H9 (cell line): Measurements from ENCODE around the gene MBD3L2. TPM values are rescaled to one million over a fixed set of nuclear protein-coding genes. Genes with fewer than 3 reads are reported as not detected.

Experiments used
- DNase-seq: peaks from one replicate; pipeline ENCODE4 v3.0.0-alpha.2; 2017
- H2AFZ ChIP-seq: one replicate; pipeline ENCODE4 v1.6.1; 2013; ENCODE audit warnings: mild to moderate bottlenecking, low read length, control low read depth, moderate library complexity
- H2AK5ac ChIP-seq: 2 replicates; pipeline ENCODE4 v1.6.1; 2013; ENCODE audit warnings: low read length, control low read depth, mixed read lengths; ENCODE audit not compliant: insufficient read length
- H2BK120ac ChIP-seq: one replicate; pipeline ENCODE4 v1.6.1; 2013; ENCODE audit warnings: low read depth, mild to moderate bottlenecking, low read length, control low read depth, inconsistent platforms; ENCODE audit not compliant: poor library complexity, severe bottlenecking
- H2BK12ac ChIP-seq: 2 replicates; pipeline ENCODE4 v1.6.1; 2013; ENCODE audit warnings: low read length, control low read depth, mixed read lengths, low read depth; ENCODE audit not compliant: insufficient read length
- H2BK15ac ChIP-seq: 2 replicates; pipeline ENCODE4 v1.6.1; 2013; ENCODE audit warnings: low read depth, low read length, control low read depth
- H2BK20ac ChIP-seq: one replicate; pipeline ENCODE4 v1.6.1; 2013; ENCODE audit warnings: low read depth, mild to moderate bottlenecking, low read length, control low read depth, inconsistent platforms; ENCODE audit not compliant: poor library complexity, severe bottlenecking
- H2BK5ac ChIP-seq: 2 replicates; pipeline ENCODE4 v1.6.1; 2013; ENCODE audit warnings: low read length, control low read depth, mixed read lengths; ENCODE audit not compliant: insufficient read length
- H3K14ac ChIP-seq: 2 replicates; pipeline ENCODE4 v1.6.1; 2013; ENCODE audit warnings: low read length, control low read depth; ENCODE audit not compliant: insufficient read depth
- H3K18ac ChIP-seq: 2 replicates; pipeline ENCODE4 v1.6.1; 2013; ENCODE audit warnings: low read depth, mild to moderate bottlenecking, mixed read lengths, low read length, control low read depth; ENCODE audit not compliant: insufficient read length
- H3K23ac ChIP-seq: 2 replicates; pipeline ENCODE4 v1.6.1; 2013; ENCODE audit warnings: low read length, control low read depth, mixed read lengths, low read depth; ENCODE audit not compliant: insufficient read length
- H3K23me2 ChIP-seq: 2 replicates; pipeline ENCODE4 v1.6.1; 2013; ENCODE audit warnings: low read depth, mild to moderate bottlenecking, mixed read lengths, low read length, control low read depth; ENCODE audit not compliant: insufficient read length, poor library complexity, severe bottlenecking
- H3K27ac ChIP-seq: 2 replicates; pipeline ENCODE4 v1.5.1; 2013; ENCODE audit warnings: low read length, control low read depth, mixed read lengths, low read depth; ENCODE audit not compliant: insufficient read length
- H3K27me3 ChIP-seq: 2 replicates; pipeline ENCODE4 v1.6.1; 2013; ENCODE audit warnings: low read length, control low read depth, inconsistent platforms; ENCODE audit not compliant: insufficient read depth
- H3K4ac ChIP-seq: 2 replicates; pipeline ENCODE4 v1.6.1; 2013; ENCODE audit warnings: low read depth, mild to moderate bottlenecking, control low read depth, inconsistent platforms, low read length, moderate library complexity
- H3K4me1 ChIP-seq: 2 replicates; pipeline ENCODE4 v1.6.1; 2013; ENCODE audit warnings: low read length, control low read depth, inconsistent platforms; ENCODE audit not compliant: insufficient read depth
- H3K4me2 ChIP-seq: 2 replicates; pipeline ENCODE4 v1.6.1; 2013; ENCODE audit warnings: low read length, control low read depth, mixed read lengths; ENCODE audit not compliant: insufficient read length, insufficient read depth
- H3K56ac ChIP-seq: 2 replicates; pipeline ENCODE4 v1.6.1; 2013; ENCODE audit warnings: low read depth, mild to moderate bottlenecking, mixed read lengths, low read length, control low read depth; ENCODE audit not compliant: insufficient read length
- H3K79me1 ChIP-seq: 2 replicates; pipeline ENCODE4 v1.6.1; 2013; ENCODE audit warnings: low read depth, mild to moderate bottlenecking, moderate library complexity, low read length, control low read depth, inconsistent platforms; ENCODE audit not compliant: insufficient read depth, poor library complexity, severe bottlenecking
- H3K79me2 ChIP-seq: 2 replicates; pipeline ENCODE4 v1.6.1; 2013; ENCODE audit warnings: low read length, control low read depth, inconsistent platforms; ENCODE audit not compliant: insufficient read depth
- H3K9ac ChIP-seq: 2 replicates; pipeline ENCODE4 v1.6.1; 2013; ENCODE audit warnings: low read length, control low read depth, mixed read lengths; ENCODE audit not compliant: insufficient read length; ENCODE audit errors: extremely low read depth
- H3K9me3 ChIP-seq: one replicate; pipeline ENCODE4 v1.6.1; 2013; ENCODE audit warnings: low read depth, low read length, inconsistent platforms; ENCODE audit not compliant: control insufficient read depth
- H3T11ph ChIP-seq: one replicate; pipeline ENCODE4 v1.6.1; 2013; ENCODE audit warnings: mild to moderate bottlenecking, low read length, control low read depth, inconsistent platforms
- H4K20me1 ChIP-seq: one replicate; pipeline ENCODE4 v1.6.1; 2013; ENCODE audit not compliant: control insufficient read depth, insufficient read length, insufficient read depth
- H4K5ac ChIP-seq: 2 replicates; pipeline ENCODE4 v1.6.1; 2013; ENCODE audit warnings: low read depth, mild to moderate bottlenecking, mixed read lengths, low read length, control low read depth; ENCODE audit not compliant: insufficient read length
- H4K8ac ChIP-seq: replicated peaks from 2 replicates; pipeline ENCODE4 v1.6.1; 2013; ENCODE audit warnings: low read length, control low read depth, mixed read lengths, low read depth; ENCODE audit not compliant: insufficient read length
- H4K91ac ChIP-seq: 2 replicates; pipeline ENCODE4 v1.6.1; 2013; ENCODE audit warnings: low read depth, mild to moderate bottlenecking, moderate library complexity, mixed read lengths, low read length, control low read depth; ENCODE audit not compliant: insufficient read length
- H3K27ac Mint-ChIP-seq, 3 experiments: 2 replicates in 2 of 3; 3 replicates in 1 of 3; pipeline ENCODE4 v1.8.0; 2020 to 2021; ENCODE audit warnings: mixed read lengths in 3 of 3, mild to moderate bottlenecking in 1 of 3, moderate library complexity in 1 of 3
- H3K27me3 Mint-ChIP-seq: 2 replicates; pipeline ENCODE4 v1.8.0; 2021; ENCODE audit warnings: low read depth, mild to moderate bottlenecking, moderate library complexity, mixed read lengths
- H3K36me3 Mint-ChIP-seq, 3 experiments: 2 replicates in 2 of 3; 3 replicates in 1 of 3; pipeline ENCODE4 v1.8.0; 2020 to 2021; ENCODE audit warnings: low read depth in 3 of 3, mixed read lengths in 3 of 3; ENCODE audit not compliant: insufficient read depth in 1 of 3
- H3K4me1 Mint-ChIP-seq, 2 experiments: 2 replicates each; pipeline ENCODE4 v1.8.0; 2020; ENCODE audit warnings: mixed read lengths in 2 of 2
- H3K4me3 Mint-ChIP-seq, 2 experiments: 2 replicates in 1 of 2; 3 replicates in 1 of 2; pipeline ENCODE4 v1.8.0; 2020 to 2021; ENCODE audit warnings: mild to moderate bottlenecking in 2 of 2, mixed read lengths in 2 of 2, moderate library complexity in 1 of 2
- H3K9me3 Mint-ChIP-seq, 2 experiments: 2 replicates in 1 of 2; 3 replicates in 1 of 2; pipeline ENCODE4 v1.8.0; 2020; ENCODE audit warnings: mild to moderate bottlenecking in 2 of 2, mixed read lengths in 2 of 2, moderate library complexity in 1 of 2
- WGBS: extraction: QIAGEN DNeasy Blood & Tissue Kit; methylation state at CpG from one replicate; pipeline ENCODE4 v1.1.7; 2013; ENCODE audit warnings: missing lambda C conversion rate, low lambda C conversion rate, mixed read lengths; ENCODE audit not compliant: insufficient read length; ENCODE audit errors: extremely low coverage; 5-methylcytosine and 5-hydroxymethylcytosine counted together
- total RNA-seq: library from RNA; stranded (reverse); gene quantifications from 2 replicates; pipeline ENCODE4 v1.2.1, GENCODE V29; 2021
- TF ChIP-seq, protein P1 (sequence below): fragments of 200-600 bp; sonication (generic); conservative IDR thresholded peaks from 3 replicates; pipeline ENCODE4 v1.8.0; 2021; ENCODE audit warnings: antibody characterized with exemption, mild to moderate bottlenecking

The MBD3L2 gene
- total RNA-seq, 1 experiment from 2014 or later = not detected

DNA sequence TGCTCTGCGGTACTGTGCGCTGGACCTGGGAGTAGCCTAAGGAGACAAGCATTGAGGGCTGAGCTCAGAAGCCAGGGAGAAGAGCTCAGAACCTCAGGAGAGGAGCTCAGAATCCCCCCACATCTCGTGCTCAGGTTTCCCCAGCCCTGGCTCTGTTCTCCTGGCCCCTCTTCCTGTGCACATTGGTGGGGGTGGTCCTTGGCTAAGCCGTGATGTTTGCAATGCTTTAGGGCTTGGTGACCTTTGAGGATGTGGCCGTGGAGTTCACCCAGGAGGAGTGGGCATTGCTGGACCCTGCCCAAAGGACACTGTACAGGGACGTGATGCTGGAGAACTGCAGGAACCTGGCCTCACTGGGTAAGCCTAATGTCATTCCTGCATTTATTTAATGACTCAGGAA is 27.0 kb downstream of the MBD3L2 start:
- no peak overlapping the region for H2AK5ac ChIP-seq
- H3K79me1 ChIP-seq = no peaks in the 10 kb centered on the region
- Mint-ChIP-seq H3K4me3 (no peak overlapping the region), H3K4me1 (no peaks in the 10 kb centered on the region), H3K36me3 (peaks cover 88 to 92% (median 89%) of the 10 kb centered on the region in 3 experiments), H3K27me3 (no peaks in the 10 kb centered on the region; the same call in 1 of the 2 replicates), H3K27ac (no peak overlapping the region), H3K9me3 (peaks cover 46 to 59% of the 10 kb centered on the region in 2 experiments)
- no peak overlapping the region for H2AFZ ChIP-seq
- H4K5ac ChIP-seq = no peak overlapping the region
- H2BK5ac ChIP-seq = no peak overlapping the region
- no peak overlapping the region for H4K91ac ChIP-seq
- TF ChIP-seq, protein P1, sequence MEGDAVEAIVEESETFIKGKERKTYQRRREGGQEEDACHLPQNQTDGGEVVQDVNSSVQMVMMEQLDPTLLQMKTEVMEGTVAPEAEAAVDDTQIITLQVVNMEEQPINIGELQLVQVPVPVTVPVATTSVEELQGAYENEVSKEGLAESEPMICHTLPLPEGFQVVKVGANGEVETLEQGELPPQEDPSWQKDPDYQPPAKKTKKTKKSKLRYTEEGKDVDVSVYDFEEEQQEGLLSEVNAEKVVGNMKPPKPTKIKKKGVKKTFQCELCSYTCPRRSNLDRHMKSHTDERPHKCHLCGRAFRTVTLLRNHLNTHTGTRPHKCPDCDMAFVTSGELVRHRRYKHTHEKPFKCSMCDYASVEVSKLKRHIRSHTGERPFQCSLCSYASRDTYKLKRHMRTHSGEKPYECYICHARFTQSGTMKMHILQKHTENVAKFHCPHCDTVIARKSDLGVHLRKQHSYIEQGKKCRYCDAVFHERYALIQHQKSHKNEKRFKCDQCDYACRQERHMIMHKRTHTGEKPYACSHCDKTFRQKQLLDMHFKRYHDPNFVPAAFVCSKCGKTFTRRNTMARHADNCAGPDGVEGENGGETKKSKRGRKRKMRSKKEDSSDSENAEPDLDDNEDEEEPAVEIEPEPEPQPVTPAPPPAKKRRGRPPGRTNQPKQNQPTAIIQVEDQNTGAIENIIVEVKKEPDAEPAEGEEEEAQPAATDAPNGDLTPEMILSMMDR = no peak
- no peak overlapping the region for H2BK12ac ChIP-seq
- no peak overlapping the region for H3T11ph ChIP-seq
- H3K27ac ChIP-seq = no peak overlapping the region
- H3K14ac ChIP-seq = no peak overlapping the region
- no peak overlapping the region for H3K56ac ChIP-seq
- no peak overlapping the region for H3K4ac ChIP-seq
- no peaks in the 10 kb centered on the region for H3K27me3 ChIP-seq
- no peak overlapping the region for H3K9ac ChIP-seq
- WGBS = no CpG with 5 or more reads among the region's 6 CpGs
- no peaks in the 10 kb centered on the region for H3K23me2 ChIP-seq
- H2BK15ac ChIP-seq = no peak overlapping the region
- no peak overlapping the region for H2BK120ac ChIP-seq
- peaks cover 45% of the 10 kb centered on the region for H3K9me3 ChIP-seq
- no peak overlapping the region for H3K4me2 ChIP-seq
- no peaks in the 10 kb centered on the region for H3K79me2 ChIP-seq
- no peaks in the 10 kb centered on the region for H3K4me1 ChIP-seq
- no peak overlapping the region for H3K23ac ChIP-seq
- H4K20me1 ChIP-seq = no peaks in the 10 kb centered on the region
- no peak for DNase-seq
- no peak overlapping the region for H4K8ac ChIP-seq
- H2BK20ac ChIP-seq = no peak overlapping the region
- no peak overlapping the region for H3K18ac ChIP-seq
